NCI-H748 treated with DMSO at 0.1 percent for 48 hours (cell line): ENCODE data around the gene CDC14A.
A peak's percentile ranks its signal among the peaks of the same experiment; 100 is the strongest.
"Not testable (repeated sequence)": the region's sequence is repeated elsewhere in the genome, so short reads cannot be mapped to it uniquely, and the experiment has no call there.

Source experiments
- DNase-seq: peaks from one replicate; lab custom pipeline; 2025; lab: John Stamatoyannopoulos, UW

Gene CDC14A

DNA sequence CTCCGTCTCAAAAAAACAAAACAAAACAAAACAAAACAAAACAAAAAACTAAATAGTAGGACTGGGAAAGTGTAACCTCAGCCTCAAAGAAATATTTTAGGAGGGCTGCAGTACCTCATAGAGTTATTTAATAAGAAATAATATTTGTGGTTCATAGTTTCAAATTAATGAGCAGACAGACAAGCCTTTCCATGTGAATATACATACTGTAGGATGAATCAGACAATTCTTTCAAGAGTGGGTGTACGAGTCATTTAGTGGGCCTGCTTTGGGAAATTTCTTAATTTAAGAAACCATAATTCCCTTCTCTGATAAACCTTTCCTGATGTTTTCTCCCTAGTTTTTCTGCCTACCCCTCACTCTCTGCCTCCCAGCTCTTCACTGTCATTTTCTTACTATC lies 52.5 kb downstream of the CDC14A start:
- DNase-seq, result no peak

DNA sequence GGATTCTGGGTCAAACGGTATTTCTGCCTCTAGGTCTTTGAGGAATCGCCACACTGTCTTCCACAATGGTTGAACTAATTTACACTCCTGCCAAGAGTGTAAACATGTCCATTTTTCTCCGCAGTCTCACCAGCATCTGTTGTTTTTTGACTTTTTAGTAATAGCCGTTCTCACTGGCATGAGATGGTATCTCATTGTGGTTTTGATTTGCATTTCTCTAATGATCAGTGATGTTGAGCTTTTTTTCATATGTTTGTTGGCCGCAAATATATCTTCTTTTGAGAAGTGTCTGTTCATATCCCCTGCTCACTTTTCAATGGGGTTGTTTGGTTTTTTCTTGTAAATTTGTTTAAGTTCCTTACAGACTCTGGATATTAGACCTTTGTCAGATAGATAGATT lies 53.6 kb downstream of the CDC14A start:
- not testable (repeated sequence) for DNase-seq

DNA sequence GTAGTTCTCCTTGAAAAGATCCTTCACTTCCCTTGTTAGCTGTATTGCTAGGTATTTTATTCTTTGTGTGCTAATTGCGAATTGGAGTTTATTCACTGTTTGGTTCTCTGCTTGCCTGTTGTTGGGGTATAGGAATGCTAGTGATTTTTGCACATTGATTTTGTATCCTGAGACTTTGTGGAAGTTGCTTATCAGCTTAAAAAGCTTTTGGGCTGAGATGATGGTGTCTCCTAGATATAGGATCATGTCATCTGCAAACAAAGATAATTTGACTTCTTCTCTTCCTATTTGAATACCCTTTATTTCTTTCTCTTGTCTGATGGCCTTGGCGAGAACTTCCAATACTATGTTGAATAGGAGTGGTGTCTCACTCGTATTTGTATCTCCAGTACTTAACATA lies 55.1 kb downstream of the CDC14A start:
- DNase-seq, result not testable (repeated sequence)

DNA sequence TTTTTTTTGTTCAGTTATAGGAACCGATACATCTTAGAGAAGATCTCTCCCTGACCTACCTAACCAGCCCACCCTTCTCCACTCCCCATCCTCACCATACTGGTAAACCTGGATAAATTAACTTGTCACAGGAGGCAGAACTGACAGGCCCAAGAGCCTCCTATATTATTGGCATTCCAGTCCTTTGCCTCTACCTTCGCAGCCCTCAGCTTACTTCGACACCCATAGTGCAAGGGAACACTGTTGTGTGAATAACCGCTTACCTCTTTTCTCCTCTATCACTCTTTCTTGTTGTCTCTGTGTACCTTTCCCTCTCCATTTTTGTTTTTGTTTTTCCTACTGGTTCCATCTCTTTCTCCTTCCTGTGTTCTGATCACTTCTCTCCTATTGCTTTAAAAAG lies 58.7 kb downstream of the CDC14A start:
- no peak for DNase-seq

DNA sequence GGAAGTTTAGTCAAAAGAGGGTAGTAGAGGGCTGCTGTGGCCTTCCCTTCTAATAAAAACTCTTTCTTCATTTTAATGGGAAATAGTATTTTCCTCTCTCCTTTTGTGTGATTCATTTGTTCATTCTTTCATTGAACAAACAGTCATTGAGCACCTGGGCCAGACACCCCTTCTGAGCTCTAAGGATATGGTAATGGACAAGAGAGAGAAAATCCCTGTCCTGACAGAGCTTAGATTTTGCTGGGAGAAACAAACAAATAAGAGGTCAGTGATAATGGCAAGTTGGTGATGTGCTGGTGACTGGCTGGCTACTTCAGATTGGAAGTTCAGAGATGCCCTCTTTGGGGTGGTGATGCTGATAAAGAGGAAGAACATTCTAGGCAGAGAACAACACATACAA lies 59.3 kb downstream of the CDC14A start:
- DNase-seq, result no peak

DNA sequence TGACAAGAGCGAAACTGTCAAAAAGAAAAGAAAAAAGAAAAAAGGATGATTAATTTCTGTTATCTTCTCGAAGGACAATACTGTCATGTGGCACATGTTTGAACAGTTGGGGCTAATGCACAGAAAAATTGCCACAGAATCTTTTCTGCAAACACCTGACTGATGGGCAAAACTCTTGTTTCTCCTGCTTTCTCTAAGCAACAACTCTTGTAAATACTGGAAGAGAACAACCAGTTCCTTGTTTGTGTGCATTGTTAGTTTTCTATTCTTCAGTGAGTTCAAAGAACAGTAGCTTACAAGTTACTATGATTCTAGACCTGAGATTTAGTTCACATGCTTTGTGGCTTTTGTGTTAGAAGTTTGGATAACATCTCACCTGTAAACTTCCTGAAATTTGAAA lies 60.7 kb downstream of the CDC14A start:
- DNase-seq, result no peak

DNA sequence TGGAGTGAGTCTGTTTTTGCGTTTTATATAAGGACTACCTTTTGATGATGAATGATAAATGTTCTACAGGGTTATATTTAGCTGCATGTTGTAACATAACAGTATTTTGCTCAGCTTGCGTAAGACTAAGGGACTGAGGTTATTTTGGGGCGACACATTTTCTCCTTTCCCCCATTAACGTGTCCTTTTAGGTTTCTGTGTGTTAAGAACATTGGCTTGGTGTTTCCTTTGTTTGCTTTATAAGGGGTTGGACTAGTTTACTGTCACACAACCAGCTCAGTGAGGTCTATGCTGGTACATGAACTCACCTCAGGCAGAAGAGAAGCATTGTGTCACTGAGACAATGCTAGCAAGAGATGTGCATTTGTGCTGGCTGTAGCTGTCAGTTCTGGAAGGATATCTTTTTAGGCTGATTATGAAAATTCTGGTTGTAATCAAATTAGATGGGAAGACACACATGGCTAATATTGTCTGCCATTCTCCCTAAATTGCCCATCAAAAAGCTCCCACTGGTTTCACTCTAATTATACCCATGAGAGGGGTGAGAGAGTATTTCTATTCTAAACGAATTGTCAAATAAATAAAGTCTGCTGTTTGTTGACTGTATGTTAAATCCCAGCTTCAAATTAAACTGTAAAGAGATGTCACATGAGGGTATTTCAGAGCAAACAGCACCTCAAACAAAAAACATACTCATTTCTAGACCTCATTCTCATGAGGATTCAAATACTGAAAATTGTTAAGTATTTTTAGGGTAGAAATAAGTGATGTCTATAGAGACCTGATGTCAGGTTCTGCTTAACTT lies 62.6 kb downstream of the CDC14A start:
- DNase-seq, result peak; percentile 39

DNA sequence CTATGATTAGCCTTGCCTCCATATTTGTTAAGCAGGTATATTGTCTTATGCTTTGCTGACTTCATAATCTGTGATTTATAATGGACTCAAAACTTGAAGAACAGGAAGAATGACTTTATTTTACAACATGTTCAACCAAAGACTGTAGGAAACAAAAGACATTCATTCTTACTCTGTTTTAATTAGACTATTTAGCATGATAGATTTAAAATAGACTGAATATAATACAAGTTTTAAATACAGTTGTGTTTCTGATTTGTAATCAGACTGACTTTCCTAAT lies 63.1 kb downstream of the CDC14A start:
- no peak for DNase-seq

DNA sequence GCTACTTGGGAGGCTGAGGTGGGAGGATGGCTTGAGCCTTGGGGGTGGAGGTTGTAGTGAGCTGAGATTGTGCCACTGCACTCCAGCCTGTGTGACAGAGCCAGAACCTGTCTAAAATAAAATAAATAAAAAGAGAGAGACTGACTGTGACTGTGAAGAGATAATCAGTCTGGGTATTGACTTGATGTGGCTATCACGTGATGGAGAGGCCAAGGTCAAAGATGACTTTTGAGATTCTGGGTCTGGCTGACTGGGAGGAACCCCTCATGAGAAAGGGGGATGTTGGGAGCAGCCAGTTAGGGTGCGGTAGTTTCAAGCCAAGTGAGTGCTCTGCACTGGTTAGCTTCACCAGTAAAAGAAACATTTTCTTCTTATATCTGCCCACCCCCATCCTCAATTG lies 66.8 kb downstream of the CDC14A start:
- DNase-seq, result no peak

DNA sequence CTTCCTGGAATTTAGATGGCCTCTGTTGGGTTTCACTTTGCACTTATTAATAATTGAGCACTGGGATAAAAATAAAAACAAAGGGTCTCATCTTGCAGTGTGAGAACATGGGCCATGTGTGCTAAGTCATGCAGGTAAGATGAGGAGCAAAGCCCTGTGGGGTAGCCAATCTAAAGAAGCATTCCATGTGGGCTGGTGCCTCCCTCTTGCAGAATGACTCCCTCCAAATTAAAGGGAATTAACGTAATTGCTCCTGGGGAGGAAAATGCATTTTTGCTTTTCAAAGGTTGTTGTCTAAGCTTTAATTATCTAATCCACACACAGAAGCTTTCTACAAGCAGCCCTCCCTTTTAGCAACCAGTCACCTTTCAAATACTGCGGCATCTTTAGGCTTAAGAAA lies 69.8 kb downstream of the CDC14A start:
- no peak for DNase-seq

DNA sequence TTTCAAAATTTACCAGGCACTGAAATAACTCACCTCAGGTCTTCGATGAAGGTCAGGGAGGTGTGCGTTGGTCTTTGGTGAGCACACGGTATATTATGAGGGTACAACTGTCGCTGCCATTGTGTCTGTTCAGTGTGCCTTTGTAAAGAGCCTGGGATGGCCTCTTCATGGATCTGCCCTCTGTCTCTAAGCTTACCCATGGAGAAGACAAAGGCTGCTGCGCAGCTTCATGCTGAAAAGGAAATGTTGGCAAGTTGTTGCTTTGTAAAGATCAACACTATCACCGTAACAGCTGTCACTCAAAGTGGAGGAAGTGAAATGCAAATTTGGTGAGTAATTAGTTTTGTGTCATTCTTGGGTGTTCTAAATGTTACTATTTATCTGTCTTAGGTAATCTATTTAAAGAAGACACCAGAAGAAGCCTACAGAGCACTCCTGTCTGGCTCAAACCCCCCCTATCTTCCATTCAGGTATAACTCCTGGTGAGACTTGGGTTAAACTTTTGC lies 71.6 kb downstream of the CDC14A start:
- DNase-seq, result no peak

DNA sequence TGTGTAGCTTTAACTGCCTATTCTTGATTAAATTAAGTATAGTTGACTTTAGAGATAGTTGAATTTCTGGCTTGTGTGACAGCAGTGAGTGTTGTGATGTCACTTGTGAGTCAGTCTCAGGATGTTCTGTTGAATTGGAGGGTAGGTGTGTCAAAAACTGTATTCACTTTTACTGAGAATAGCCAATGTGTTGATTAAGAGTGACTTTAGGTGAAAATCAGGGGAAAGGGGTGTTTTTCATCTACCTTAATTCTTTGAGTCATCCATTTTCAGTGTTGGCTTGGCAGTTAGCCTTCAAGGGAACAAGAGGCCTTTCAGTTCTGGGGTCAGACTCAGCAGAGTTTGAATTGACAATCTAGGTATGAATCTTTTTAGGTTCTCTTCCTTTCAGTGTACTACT lies 75.9 kb downstream of the CDC14A start:
- DNase-seq, result no peak

DNA sequence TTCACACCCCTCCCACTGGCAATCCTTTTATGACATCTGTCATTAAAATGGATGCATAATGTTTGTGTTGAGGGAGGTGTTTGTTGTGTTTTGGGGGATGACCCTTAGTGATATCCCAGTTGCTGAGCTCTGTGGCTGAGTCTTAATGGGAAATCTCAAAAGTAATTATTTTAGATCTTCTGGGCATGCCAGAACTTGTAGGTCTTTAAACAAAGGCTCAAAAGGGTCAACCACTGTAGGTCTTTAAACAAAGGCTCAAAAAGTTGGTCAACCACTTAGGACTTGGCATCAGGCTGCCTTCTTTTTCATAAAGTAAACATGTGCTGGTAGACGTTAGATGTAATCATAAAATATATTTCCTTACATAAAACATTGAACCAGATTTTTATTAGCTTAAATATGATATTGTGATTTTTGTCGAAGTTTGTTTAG lies 78.0 kb downstream of the CDC14A start:
- DNase-seq, result peak; percentile 26

DNA sequence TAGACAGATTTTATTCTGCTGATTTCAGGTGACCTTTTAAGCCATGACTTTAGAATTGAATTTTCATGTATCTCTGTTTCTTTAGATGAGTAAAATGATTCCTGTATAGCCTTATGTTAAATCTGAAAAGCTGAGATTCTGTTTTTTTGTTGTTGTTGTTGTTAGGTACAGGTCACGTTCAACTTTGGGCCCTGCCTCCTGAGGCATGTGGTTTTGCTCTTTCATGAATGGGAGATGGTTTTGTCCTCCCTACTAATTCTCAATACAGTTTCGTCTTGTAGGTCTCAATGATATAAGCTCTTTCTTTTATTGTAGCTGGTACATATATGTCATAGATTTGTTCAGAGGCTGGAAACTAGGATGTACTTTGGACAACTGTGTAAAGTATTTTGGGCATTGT lies 79.6 kb downstream of the CDC14A start:
- DNase-seq, result no peak

DNA sequence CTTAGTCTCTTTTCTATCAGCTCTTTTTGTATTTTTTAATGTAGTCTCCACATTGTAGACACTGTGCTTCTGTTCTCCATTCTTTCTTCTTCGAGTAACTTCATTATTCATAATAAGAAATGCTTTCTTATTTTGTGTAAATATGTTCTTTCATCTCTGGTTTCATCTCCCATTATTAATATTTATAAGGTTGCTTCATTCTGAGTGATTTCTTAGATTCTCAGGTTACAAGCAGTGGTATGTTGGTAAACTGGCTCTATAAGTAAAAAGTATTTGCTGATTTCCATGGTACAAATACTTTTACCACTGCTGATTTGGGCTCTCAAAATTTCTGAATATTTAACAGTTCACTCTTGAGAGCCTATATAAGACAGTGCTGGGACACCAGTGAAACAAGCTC lies 81.3 kb downstream of the CDC14A start:
- no peak for DNase-seq

DNA sequence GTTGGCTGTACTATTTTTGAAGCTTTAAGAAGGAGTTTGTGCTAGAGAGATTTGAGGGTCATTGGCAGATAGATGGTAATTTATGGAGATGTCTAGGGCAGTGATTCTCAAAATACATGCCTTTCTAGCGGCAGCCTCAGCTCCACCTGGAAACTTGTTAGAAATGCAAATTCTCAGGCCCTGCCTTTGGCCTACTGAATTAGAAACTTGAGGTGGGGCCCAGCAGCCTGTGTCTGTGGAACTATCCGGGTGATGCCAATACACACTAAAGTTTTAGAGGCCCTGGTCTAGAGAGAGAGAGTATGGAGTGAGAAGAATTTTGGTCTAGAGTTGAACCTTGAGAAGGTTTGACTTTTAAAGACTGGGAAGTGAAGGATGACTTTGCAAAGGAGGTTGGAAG lies 82.5 kb downstream of the CDC14A start:
- no peak for DNase-seq

DNA sequence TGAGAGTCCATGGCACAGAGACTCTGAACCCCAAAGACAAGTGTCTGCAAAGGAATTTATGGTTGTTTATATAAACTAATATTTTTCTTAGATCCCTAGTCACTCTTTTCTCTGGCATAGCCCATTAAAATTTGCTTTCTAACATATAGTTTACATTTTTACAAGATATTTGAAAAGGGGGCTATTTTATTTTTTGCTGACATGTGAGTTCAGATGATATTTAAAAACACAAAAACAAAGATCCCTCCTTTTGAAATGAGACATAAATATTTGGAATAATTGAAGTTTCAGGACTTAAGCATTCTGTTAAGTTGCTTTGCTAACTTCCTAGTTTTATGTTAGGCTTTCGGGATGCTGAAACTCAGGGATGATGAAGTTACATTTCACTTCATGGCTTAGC lies 86.1 kb downstream of the CDC14A start:
- no peak for DNase-seq

DNA sequence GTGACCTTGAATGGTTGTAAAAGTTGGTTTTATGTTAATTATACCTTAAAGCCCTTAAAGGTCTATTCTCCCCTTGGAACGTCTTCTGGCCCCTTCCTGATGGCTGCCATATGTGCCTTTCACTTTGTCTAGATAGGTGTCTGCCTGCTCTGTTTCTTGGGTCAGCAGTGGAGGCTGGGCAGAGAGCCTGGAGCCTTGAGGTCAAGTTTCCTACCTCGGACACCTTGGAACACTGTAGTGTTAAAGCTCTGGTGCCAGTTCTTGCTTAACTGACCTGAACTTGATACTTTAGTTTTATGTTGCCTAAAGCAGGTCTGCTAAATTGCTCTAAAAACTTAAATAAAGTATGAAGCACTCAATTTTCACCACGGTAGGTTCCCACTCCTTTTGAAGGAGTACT lies 86.5 kb downstream of the CDC14A start:
- no peak for DNase-seq

DNA sequence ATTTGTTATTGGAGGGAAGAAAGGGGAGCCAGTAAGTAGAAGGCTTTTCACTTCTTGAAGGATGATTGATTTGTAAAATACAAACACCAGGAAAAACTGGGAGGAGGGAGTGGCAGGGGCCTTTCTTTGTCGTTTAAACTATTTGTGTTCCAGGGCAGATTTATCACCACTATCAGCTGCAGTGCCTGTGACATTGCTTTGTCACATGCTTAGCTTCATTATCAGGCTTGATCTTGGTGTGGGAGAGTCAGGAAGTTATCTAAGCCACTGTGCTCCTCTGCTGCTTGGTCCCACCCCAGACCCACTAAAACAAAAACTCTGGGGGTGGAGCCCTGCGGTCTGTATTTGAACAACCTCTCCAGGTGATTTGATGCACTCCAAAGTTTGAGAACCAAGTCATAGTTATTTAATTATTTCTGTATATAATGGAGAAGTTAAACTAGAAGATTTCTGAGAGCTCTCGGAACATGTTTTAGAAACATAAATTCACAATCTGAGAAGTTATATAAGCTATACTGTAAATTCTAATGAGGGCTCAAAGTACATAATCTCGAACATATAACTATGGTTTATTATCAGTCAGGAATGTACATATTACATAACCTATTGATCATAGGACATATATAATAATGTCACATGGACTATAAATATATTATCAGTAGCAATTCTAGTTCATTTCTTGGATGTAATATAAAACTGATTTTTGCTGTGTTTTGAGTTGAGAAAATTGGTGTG lies 87.9 kb downstream of the CDC14A start:
- no peak for DNase-seq

DNA sequence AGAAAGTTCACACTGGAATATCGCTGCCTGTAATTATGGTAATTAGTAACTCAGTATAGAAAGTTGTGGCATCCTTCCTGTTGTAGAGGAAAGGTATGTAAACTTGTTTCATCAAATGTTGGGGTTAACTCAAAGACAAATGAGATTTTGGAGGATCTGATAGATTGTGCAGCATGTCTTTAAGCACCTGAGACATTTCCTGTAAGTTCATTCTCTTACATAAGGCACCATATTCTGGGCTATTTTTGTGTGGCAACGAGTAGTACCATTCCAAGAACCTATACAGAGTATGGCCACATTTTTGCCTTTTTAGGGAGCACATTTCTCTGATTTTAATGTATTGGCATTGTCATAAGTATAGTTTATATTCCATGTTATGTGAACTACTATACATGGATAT lies 88.8 kb downstream of the CDC14A start:
- DNase-seq, result no peak

DNA sequence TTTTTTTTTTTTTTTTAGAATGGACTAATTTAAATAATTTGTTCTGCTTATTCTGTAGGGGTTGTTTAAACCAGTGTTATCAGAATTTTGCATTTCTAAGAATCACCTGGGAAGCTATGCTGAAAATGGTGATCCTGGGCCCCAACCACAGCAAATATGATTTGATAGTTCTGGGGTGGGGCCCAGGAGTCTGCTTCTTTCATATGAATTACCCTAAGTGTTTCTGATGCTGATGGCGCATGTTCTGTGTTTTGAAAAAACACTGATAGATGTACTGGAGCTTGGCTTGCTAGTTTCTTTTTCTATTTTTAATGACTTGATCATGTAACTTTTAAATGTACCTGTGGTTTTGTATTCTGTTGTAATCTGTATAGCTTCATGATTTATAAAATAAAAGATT lies 89.3 kb downstream of the CDC14A start:
- no peak for DNase-seq

DNA sequence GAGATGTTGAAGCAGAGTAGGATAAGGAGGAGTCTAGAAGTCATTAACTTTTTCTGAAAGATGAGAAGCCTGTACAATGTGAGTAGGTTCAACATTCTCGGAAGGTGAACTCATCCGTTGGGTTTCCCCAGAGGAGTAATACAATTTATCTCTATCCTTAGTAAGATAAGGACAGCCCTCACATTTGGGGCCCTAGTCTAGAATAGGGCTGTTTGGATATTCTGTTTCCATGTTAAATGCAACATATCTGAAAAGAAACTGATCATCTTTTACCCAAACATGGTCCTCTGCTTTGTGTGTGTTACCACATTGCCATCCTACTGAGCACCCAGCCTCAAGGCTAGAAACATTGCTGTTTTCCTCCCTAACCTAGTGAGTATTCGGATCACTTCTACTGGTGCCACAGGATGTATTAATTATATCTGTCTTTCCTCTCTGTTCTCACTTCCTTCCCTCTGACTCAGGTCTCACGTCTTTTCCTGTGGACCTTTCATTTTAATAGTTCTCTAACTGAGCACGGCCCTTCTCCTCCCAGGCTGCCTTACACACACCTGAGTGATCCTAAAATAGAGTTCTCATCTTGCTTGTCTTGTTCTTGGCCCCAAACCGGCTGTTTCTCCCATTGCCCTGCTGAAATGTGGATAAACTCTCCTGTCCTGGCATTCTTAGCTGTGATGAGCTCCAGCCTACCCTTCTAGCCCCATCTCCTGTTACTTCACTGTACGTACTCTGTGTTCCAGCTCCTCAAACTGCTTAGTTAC lies 91.7 kb downstream of the CDC14A start:
- DNase-seq, result no peak

DNA sequence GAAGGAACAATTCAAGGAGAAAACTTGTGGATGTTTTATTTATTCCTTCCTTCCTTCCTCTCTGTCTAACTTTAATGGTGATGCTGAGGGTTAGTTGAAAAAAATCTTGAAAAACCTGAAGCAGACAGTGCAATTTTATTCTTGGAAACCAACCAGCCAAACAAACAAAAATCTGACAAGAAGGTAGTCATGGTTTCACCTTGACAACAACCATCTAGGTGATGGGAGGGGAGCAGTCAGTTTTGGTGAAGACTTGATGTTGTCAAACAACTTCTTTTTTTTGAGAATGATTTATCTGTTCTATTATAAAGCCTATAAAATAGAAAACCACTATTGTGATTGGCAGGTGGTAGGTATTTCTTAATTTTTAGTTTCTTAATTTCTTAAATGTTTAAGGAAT lies 93.3 kb downstream of the CDC14A start:
- no peak for DNase-seq
